GM18870 (cell line): Measurements from ENCODE around the gene PLA2G4D.

ENCODE experiments used
- ATAC-seq: cut with Tn5 transposase; IDR thresholded peaks from one replicate; pipeline ENCODE4 v1.9.1; 2021; ENCODE audit warnings: moderate library complexity; ENCODE audit not compliant: unreplicated experiment

Gene PLA2G4D

DNA sequence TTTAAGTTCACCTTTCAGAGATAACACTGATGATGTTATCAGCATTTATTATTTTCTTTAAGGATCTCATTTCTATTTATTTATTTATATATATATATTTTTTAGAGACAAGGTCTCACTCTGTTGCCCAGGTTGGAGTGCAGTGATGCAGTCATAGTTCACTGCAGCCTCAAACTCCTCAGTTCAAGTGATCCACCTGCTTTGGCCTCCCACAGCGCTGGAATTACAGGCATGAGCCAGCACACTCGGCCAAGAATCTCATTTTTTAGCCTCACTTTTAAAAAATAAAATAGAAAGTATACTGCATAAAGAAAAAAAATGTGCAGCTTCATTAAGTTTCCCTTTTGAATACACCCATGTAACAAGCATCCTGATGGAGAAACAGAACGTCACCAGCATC is 35.6 kb downstream of the PLA2G4D start:
- no peak for ATAC-seq

DNA sequence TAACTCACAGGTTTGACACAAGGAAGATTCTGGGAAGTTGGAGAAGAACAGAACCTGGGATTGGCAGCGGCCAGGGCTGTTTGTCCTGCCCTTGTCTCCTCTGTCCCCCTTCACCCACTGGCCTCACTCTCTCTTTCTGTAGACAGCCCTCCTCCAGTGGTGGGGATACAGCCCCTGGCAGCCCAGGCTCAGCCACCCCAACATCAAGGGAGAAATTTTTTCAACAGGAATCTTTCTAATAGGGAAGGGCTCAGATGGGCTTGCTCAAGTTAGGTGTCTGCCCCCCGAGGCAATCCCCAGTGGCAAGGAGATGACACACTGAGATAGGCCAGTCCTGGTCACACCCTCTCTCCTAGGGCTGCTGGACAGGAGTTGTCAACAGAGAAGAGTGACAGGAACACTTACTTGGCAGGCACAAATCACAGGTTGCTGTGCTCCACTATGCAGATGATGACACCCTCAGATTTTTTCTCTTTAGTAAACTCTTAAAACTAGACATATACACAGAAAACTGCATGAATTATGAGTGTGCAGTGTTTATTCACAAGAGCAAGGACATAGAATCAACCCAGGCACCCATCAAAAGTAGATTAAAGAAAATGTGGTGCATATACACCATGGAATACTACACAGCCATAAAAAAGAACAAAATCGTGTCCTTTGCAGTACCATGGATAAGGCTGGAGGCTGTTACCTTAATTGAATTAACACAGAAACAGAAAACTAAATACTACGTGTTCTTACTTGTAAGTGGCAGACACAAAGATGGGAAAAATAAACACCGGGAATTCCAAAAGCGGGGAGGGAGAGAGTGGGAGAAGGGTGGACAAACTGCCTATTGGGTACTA is 36.3 kb downstream of the PLA2G4D start:
- ATAC-seq, result no peak

DNA sequence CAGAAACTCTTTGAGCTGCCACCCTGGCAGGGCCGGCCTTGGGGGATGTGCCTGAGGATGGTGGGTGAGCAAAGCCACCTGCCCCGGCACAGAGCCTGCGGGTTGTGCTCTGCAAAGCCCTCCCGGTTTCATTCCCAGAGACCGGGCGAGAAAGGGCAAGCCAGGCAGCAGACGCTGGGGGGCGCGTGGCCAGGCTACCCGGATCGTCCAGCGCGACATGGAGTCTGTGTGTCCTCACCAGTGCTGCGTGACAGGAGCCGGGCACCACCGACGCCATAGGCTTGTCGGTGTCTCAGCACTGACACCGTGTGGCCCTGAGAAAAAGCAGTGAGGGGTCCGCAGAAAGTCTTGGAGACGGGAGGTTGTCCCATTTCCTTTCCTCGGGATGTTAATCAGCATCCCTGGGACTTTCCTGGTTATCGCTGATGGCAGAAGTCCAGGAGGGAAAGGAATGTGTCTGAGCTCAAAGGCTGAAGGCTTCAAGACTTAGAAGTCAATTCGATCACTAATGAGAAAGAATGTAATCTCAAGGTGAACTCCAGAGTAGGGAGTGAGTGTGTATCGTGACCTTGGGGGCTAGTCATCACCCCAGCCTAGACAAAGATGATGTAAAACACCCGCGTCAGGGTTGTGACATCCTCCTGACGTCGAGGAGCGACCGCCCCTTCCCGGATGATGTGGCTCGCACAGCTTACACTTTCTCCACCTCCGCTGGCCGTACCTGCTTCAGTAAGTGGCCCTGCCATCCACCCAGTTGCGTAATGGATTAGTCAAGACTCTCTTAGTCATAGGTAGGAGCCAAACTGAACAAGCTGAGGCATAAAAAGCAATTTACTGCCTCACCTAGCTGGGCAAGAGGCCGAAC is 37.2 kb downstream of the PLA2G4D start:
- no peak for ATAC-seq

DNA sequence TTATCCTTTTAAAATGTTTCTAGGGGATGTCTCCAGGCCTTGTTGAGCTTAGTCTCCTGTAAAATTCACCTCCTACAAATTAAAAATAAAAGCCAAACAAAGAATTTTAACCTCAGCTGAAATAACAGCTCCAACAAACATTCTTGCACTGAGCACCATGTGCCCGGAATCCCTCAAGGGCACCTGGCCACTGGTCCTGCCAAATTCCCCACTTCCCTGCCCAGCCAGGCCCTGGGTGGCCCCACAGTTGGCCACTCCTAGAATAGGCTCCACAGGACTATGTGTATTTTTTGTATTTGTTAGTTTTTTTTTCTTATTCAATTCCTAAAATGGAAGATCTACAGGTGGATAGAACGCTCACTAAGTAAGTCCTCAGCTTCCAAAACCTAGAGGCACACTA is 40.4 kb downstream of the PLA2G4D start:
- no peak for ATAC-seq

DNA sequence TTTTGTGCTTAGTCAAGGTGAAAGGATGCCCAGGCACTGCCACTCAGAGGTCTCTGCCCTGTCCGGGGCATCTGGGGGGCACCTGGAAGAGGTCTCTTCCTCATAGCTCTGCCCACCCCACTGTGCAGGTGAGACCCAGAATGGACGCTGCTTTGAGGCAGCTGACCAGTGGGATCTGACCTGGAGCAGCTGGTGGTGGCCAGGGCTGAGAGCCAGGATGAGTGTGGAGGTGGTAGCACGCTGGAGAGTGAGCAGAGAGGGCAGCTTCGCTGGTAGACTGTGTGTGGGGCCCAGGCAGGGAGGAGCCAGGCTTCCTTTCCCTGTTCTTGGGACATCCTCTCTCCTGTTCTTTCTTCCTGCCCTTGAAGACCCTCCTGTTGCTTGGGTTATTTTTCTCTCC is 41.4 kb downstream of the PLA2G4D start:
- no peak for ATAC-seq

DNA sequence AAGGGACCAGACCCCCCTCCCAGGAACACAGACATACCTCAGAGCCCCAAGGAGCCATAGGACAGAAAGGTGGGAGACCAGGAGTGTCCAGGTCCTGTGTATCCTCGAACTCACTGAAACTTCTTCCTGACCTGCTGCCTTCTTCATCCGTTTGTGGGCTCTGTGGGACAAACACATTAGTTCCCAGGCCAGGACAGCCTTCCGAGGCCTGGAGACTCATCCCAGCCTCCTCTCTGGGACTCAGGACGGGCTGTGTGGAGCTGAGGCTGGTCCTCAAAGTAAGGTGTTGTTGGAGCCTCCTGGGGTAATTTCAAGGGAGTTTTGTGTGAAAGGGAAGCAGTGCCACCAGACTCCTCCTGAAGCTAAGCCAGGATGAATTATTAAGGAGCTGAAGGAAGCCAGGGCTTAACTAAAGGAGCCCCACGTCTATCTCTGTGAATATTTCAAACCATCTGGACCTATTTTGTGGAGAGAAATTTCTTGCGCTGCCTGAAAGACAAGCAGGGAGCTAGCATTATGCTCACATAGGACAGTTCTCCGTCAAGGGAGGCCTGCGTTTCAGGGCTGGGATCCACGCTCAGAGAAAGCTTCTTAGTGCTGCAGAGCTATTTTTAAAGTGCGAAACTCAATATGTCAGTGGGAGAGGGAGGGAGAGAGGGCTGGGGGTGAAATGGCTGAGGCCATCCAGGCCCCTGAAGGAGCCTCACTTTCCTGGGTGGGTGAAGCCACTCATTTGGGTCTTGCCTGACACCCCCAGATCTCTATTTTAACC is 43.7 kb downstream of the PLA2G4D start:
- ATAC-seq, result no peak

DNA sequence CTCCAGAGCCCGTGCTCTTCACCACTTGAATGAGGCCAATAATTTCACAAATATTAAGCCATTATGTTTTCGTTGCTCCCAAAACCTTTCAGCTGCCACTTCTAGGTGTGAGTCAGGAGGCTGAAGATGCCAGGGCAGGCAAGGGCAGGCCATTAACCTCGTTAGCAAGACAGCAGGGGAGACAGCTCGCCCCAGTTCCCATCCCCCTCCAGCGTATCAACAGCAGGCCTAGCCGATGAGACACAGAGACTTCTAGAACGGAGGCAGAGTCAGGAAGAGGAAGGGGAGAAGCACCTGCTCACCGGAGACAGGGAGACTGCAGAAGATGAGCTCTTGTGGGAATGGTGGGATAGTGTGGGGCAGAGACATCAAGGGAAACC is 45.6 kb downstream of the PLA2G4D start:
- no peak for ATAC-seq

DNA sequence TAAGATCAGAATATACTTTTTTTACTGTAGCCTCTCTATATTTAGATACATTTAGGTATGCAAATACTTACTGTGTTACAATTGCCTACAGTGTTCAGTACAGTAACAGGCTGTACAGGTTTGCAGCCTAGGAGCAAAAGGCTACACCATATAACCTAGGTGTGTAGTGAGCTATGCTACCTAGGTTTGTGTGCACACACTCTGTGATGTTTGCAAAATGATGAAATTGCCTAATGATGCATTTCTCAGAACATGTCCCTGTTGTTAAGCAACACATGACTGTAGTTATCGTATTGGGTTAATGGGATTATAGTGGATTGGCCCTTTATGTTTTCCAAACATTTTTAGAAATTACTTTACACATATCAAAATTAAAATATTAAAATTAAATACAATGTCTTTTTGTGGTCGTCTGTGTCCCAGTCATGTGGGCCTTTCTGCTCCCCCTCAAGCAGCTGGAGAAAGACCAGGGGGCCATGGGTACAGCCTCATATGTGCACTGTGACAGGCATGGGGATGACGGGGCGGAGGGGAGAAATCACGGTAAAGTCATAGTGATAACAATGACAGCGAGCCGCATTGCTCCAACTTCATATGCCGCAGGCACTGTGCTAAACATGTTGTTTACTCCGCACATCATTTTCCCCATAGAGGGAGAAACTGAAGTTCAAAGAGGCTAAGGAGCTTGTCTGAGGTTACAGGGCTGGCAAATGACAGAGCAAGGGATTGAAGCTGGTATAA is 46.1 kb downstream of the PLA2G4D start:
- no peak for ATAC-seq

DNA sequence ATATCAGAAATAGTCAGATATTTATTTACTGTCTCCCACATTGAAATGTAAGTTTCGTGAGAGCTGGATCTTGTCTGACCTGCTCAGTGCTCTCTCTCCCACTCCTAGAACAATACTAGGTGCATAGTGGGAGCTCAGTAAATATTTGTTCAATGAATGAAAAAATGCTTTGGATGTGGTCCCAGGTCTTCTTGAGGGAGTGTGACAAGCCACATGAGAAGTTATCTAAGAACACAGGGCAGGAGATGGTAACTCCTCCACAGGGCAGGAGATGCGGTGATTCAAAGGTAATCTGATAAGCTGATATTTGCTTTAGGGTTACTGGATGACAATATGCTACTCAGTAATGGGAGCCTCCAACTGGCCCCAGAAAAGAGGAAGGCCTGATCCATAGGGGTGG is 47.8 kb downstream of the PLA2G4D start:
- ATAC-seq, result no peak

DNA sequence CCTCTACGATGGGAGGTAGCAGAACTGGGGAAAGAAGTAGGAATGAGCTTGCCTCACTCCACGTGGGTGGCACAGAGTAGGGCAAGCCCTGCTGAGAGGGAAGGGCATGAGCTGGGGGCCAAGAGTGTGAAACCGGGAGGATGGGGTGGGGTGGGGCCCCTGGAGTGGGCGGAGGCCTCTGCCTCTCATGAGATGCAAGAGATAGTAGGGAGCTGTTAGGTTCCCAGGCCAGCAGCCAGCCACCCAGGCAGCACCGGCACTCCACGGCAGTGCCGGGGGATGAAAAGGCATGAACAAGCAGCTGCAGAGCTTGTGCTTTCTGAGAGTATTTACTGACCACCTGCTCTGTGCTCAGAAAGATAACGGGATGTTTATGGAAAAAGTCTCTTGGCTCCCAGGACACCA is 49.1 kb downstream of the PLA2G4D start:
- ATAC-seq, result no peak

DNA sequence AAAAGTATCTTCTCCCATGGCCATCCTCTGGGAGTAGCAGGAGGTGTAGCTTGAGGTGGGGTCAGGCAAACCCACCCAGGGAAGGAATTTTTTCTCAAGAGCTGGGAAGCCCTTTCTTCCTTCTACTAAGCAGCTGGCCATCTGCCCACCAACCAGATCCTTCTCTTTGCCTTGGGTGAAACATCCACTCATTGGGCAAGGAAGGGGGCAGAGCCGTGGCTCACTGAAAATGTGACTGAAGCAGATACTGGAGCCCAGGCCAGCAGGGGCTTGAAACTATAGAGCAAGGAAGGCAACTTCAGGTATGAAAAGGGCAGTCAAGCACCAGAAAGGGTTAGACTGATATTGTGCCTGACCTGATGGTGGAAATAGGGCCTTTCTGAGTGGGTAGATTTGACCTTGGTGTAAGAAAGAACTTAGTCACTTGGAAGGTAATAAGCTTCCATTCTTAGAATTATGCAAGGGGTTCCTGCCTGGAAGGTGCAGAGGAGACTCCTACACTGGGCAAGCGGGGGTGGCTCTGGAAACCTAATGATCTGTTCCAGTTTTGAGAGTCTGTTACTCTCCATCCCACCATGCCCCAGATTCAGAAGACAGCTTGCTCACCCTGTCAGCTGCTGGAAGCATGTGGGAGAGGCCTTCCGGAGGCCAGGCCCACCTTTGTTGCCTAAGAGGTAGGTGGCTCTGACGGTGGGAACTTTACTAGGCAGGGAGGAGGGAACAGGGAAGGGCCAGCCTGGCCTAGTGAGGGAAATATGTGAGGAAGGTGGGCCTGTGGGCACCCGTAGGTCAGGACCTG is 51.6 kb downstream of the PLA2G4D start:
- ATAC-seq, result no peak

DNA sequence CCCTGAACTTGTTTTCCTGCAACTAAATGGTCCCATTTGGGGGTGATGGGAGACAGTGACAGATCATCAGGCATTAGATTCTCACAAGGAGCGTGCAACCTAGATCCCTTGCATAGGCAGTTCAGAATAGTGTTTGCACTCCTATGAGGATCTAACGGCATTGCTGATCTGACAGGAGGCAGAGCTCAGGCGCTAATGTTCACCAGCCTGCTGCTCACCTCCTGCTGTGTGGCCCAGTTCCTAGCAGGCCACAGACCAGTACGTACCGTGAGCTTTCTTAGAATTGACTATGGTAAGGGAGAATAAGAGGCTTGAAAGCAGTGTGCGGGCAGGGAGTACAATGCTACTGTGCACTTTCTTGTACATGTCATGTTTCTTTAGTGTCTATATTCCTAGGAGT is 56.0 kb downstream of the PLA2G4D start:
- no peak for ATAC-seq

DNA sequence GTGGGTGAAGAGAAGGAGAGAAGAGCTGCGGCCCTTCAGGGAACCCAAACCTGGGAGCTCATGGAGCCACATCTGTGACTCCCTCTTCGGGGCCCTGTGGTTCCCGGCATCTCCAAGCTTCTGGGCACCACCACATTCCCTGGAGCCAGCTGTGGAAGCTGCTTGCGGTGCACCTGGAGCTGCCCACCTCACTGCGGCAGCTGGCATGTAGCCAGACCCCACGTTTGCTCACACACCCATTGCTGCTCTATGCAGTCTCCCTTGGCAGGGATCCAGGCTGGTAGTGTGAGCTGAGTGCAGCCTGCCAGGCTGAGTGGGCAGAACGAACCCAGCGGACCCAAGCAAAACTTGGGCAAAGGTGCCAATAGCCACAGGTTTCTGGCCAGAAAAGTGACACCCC is 56.7 kb downstream of the PLA2G4D start:
- no peak for ATAC-seq

DNA sequence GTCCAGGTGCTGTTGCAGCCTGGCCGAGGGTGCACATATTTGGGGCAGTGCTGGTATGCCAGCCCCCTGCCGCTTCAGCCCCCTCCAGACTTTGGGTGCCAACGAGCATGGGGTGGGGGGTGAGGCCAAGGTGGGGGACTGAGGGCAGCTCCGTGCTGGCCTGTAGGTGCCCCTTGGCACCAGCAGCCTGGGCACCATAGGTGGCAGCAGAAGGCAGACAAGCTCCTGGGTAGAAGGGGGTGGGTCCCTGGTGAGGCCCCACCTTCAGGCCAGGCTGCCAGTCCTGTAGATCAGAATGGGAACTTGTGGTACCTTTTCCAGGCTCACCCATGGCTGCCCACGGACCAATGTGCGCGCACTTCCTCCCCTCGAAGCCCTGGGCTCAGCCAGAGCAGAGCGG is 57.4 kb downstream of the PLA2G4D start:
- ATAC-seq, result no peak

DNA sequence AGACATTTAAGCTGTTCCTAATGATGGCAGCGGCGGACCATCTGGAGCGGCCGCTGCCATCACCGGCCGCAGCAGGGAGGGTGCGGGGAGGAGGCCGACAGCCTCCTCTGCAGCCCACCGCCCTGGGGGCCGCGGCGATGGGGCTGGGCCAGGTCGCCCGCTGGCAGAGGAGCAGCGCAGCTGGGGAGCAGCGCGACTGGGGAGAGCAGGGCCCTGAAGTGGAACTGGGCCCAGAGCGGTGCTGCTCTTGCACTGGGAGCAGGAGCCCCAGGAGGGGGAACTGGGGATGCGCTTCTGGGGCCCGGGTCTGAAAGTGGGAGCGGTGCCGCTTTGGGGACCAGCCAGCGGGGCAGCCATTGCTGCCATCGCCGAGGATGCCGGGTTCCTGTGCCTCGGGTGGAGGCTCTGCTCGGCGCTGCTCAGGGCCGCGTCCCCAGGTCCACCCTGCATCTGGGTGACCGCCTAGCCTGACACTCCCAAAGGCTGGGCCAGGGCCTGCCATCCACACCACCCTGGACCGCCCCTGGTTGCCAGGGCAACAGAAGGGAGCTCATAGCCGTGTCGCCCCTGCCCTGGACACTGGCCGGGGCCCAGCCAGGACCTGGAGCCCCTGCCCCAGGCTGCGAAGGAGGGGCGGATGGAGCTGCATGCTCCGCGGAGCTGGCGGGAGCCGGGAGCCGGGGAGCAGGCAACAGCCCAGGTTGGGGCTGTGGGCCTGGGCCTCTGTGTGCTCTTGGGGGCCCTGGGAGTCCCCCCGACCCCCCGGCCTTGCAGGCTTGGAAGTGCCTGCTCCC is 58.1 kb downstream of the PLA2G4D start:
- no peak for ATAC-seq

DNA sequence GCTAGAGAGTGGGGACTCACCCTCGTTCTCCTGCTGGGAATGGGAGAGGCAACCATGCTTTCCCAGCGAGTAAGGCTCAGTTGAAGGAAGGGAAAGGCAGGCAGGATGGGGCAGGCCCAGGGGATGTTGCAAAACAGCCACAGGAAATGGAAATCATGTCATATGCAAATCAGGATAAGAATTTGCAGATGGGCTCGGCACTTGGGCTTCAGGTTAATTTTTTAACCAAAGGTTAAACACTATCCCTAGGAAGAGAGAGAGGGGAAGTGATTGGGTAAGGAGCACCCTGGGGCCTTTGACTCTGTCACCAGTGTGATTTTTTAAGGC is 59.0 kb downstream of the PLA2G4D start:
- ATAC-seq, result peak; percentile 64

DNA sequence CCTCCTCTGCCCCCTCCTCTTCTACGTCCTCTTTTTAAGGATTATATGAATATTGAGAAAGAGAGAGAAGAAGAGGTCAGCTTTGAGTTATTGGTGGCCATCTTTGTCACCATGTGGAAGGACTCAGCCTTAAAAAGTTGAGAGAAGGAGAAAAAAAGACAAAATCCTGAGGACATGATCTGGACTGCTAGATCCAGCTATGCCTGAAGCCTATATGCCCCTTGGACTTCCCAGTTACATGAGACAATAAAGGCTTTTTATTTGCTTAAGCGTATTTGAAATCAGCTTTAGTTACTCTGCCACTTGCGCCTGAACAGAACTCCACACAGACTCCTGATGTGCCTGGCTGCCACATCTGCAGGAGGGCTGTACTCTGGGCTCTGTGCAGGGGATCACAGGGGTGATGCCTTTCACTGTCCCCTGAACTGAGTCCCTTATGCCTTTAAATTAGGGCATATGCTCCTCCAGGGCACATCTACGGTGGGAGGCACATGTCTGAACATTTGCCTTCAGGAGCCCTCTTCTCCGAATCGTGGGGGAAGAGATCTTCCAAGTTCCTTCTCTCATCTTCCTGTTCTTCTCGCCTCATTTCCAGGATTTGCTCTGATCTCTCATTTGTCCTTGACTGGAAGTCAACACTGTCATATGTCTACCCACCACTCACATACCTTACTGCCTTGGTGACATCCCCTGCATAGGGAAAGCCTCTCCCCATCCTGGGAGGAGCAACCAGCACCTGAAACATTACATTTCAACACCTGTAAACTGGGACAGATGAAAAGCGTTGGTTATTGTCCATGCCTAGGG is 59.5 kb downstream of the PLA2G4D start:
- no peak for ATAC-seq

DNA sequence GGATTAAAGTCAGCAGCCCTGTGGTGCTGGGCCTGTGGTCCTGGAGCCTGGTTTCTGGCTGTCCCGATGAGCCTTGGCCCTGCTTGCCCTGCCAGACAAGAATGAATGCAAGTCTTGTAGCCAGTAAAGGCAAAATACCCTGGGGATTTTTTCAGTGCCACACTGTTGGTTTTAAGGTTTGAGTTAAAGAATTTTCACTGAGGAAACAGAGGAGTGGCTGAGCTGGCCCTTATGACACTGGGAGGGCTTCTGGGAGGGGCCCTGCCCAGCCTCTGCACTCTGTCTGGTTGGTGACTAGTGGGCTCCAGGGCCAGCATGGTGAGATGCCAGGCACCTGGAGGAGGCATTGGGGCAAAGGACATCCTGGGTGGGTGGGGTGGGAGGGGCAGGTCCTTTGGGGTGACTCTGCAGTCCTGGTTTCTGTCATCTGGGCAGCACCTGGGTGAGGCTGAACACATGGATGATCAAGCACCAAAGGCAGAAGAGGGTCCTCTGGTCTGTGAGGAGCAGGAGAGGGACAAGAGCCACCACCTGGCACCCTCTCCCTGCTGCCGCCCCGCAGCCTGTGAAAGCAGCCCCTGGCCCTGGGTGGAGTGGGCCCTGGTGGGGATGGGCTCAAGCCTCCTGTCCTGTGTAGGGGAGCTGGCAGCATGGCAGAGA is 61.0 kb downstream of the PLA2G4D start:
- ATAC-seq, result no peak
